ENCODE measurements around the gene RCHY1.
"Not testable (repeated sequence)": the region's sequence is repeated elsewhere in the genome, so short reads cannot be mapped to it uniquely, and the experiment has no call there.

Gene RCHY1

DNA sequence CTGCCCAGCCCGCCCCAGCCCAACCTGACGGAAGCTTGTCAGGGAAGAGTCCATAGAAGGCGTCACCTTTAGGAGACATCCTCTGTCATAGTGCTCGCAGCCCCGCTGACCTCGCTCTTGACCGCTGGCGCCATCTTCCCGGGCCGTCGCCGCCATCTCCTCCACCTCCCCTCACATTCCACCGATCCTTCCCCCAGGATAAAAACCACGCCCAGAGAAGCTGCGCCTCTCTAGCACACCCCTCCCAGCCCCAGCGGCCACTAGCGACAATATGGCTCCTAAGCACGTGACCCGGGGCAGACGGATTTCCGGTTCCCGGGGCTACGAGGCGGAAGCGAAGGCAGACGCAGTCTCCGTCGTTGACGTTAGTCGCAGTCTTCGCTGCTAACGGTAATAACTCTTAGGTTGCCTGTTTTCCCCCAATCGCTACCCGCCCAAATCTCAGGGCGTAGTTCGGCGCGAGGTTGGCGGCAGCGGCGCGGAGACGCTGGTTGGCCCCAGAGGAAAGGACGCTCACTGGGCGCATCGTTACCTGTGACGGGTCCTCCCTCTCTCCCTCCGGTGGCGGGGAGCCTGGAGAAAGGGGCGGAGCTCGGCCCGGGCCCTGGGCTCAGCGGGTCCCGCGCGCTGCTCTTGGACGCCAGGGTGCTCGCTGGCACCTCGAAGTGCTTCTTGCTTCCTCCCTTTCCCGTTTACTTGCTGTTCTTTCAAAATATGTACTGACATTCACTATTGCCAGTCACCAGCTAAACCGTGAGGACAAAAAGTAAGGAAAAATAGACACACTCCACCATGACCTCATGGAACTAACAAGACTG is at the start of gene RCHY1, which contains the start of gene THAP6:
Gene RCHY1, minus strand, starts transcription at position 273 of the 818 bp plus-strand sequence. Its CDS starts 117 bp downstream, at position 156.
Gene THAP6, plus strand, starts transcription at position 343 of the 818 bp plus-strand sequence. CDS start 980 bp downstream, outside the sequence.
- DNase-seq (ENCODE audit: low read depth, low spot score): peak; percentile 88

DNA sequence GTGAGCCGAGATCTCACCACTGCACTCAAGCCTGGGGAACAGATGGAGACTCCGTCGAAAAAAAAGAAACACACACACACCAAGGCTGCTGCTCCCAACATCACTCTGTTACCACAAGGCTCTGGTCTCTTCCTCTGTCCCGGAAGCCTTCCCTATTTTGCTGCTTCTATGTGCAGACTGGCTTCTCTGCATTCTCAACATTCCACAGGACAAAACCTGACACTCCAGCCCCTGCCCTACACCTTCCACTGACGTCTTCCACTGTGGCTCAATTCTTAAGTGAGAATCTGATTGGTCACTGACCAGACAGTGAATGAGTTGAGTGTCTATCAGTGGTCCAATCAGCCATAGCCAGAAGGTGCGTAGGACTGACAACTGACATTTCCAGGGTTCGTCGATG is 47.6 kb upstream of the RCHY1 start:
- DNase-seq (ENCODE audit: low read depth, low spot score): no peak

DNA sequence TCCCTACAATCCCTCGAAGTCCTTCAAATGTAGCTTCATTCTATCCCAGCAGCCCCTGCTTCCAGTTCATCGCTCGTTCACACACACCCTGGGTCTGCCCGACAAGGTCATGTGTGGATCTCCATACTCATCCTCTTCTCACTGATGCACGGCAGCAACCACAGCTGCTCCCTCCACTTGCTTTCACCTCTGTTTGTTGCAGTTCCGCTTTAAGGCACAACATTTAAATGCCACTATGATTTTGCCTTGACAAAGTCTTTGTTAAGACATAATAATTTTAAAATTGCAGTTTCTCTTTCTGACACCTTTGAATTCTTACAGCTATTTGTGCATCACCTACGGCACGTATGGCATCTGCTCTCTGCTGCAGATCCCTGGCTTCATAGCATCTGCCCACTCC is 43.5 kb upstream of the RCHY1 start:
- DNase-seq (ENCODE audit: low read depth, low spot score): no peak

GRCh38 chr4:75555294-75556164 is 41.3 kb upstream of the RCHY1 start, which contains the start of gene ODAPH:
Gene ODAPH, plus strand, starts transcription at chr4:75556066. Its CDS starts 17 bp downstream, at chr4:75556083.
- DNase-seq (ENCODE audit: low read depth, low spot score): no peak

DNA sequence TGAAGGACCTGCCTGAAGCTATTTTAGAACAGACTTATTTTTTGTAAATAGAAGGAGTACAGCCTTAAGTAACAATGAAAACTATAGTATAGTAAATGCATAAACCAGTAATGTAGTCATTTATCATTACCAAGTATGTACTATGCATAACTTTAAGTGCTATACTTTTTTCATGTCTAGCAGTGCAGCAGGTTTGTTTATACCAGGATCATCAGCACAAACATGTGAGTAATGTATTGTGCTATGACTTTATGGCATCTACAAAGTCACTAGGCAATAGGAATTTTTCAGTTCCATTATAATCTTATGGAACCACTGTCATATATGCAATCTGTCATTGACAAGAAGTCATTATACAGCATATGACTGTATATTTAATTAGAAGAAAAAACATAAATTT is 38.2 kb upstream of the RCHY1 start:
- no peak for DNase-seq (ENCODE audit: low read depth, low spot score)

GRCh38 chr4:75549019-75549418 is 34.8 kb upstream of the RCHY1 start:
- DNase-seq (ENCODE audit: low read depth, low spot score): no peak

- DNase-seq (ENCODE audit: low read depth, low spot score): no peak
These were observed 33.6 kb upstream of the RCHY1 start for GRCh38 chr4:75547647-75548387.

DNA sequence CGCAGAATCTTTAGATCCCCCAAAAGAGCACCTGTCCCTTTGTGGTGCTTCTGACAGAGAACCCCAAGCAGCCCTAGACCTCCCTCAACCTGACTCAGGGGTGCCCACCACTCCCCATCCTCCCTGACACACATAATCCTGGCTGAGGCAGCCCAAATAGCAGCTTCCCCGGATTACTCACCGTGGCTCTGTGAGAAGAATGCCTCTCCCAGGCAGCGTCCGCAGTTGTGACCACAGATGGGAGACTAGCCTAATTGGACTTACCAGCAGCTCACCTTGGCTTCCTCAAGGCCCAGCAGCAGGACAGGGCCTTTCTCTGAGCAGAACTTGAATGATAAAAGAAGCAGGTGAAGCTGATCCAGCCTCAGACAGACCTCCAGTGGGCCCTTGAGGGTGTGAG is 31.3 kb upstream of the RCHY1 start:
- DNase-seq (ENCODE audit: low read depth, low spot score): no peak

DNA sequence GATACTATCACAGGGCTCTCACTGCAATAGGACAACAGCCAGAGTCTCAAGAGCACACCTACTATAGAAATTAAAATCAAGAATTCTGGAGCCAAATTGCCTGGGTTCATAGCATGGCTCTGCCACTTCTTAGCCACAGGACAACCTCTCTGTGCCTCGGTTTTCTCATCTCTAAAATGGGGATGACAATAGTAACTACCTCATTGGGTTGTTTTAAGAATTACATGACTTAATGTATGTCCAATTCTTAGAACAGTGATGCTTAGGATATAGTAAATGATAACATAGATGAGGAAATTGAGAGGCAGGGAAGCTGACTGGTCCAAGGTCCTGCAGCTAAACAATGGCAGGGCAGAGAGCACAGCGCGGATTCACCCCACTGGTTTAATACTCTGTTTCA is 30.7 kb upstream of the RCHY1 start:
- DNase-seq (ENCODE audit: low read depth, low spot score): no peak

DNA sequence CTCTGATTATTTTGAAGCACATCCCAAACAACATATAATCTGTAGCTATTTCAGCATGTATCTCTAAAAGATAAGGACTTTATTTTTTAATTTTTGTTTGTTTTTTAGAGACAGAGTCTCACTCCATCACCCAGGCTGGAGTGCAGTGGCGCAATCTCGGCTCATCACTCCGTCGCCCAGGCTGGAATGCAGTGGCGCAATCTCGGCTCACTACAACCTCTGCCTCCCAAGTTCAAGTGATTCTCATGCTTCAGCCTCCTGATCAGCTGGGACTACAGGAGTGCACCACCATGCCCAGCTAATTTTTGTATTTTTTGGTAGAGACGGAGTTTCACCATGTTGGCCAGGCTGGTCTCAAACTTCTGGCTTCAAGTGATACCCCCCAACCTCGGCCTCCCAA is 30.0 kb upstream of the RCHY1 start:
- not testable (repeated sequence) for DNase-seq (ENCODE audit: low read depth, low spot score)

DNA sequence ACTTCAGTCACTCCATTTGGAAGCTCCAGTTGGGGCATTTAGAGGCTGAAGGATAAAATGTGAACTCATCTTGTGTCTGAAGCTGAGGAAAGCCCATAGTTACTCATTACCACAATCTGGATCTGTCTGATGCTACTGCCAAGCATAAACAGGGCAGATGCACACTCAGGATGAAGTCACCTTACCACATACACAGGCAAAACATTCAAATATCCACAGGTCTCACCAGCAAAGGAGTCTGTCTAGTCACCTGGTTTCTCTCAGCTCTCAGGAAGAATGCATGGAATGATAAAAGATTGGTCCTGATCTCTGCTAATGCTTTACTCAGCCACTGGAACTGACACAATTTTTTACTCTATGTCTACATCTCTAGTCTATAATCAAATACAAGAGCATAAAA is 28.6 kb upstream of the RCHY1 start:
- DNase-seq (ENCODE audit: low read depth, low spot score): no peak

DNA sequence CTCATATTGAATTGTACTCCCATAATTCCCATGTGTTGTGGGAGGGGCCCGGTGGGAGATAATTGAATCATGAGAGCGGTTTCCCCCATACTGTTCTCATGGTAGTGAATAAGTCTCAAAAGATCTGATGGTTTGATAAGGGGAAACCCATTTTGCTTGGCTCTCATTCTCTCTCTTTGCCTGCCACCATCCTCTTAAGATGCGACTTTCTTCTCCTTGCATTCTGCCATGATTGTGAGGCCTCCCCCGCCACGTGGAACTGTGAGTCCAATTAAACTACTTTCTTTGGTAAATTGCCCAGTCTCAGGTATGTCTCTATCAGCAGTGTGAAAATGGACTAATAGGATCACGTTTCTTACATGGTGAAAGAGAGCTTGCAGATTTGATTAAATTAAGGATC is 23.1 kb upstream of the RCHY1 start:
- not testable (repeated sequence) for DNase-seq (ENCODE audit: low read depth, low spot score)

DNA sequence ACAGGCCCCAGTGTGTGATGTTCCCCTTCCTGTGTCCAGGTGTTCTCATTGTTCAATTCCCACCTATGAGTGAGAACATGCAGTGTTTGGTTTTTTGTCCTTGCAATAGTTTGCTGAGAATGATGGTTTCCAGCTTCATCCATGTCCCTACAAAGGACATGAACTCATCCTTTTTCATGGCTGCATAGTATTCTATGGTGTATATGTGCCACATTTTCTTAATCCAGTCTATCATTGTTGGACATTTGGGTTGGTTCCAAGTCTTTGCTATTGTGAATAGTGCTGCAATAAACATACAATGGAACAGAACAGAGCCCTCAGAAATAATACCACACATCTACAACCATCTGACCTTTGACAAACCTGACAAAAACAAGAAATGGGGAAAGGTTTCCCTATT is 19.7 kb upstream of the RCHY1 start:
- not testable (repeated sequence) for DNase-seq (ENCODE audit: low read depth, low spot score)

DNA sequence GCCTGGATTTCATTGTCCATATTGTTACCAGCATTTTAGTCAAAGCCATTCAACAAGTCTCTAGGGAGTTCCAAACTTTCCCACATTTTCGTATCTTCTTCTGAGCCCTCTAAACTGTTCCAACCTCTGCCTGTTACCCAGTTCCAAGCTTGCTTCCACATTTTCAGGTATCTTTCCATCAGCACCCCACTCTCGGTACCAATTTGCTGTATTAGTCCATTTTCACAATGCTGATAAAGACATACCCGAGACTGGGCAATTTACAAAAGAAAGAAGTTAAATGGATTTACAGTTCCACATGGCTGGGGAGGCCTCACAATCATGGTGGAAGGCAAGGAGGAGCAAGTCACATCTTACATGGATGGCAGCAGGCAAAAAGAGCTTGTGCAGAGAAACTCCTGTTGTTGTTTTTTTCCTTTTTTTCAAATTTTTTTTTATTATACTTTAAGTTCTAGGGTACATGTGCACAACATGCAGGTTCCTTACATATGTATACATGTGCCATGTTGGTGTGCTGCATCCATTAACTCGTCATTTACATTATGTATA is 19.2 kb upstream of the RCHY1 start:
- DNase-seq (ENCODE audit: low read depth, low spot score): not testable (repeated sequence)

DNA sequence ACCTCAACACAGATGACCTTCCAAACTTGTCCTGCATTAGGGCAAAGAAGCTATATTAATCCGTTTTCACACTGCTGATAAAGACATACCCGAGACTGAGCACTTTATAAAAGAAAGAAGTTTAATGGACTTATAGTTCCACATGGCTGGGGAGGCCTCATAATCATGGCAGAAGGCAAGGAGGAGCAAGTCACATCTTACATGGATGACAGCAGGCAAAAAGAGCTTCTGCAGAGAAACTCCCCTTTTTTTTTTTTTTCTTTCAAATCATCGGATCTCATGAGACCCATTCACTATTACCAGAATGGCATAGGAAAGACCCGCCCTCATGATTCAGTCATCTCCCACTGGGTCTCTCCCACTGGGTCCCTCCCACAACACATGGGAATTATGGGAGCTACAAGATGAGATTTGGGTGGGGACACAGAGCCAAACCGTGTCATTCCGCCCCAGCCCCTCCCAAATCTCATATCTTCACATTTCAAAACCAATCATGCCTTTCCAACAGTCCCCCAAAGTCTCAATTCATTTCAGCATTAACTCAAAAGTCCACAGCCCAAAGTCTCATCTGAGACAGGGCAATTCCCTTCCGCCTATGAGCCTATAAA is 17.4 kb upstream of the RCHY1 start:
- not testable (repeated sequence) for DNase-seq (ENCODE audit: low read depth, low spot score)

- DNase-seq (ENCODE audit: low read depth, low spot score): no peak
These were observed 16.5 kb upstream of the RCHY1 start for GRCh38 chr4:75530556-75531322.

- no peak for DNase-seq (ENCODE audit: low read depth, low spot score)
These were observed 13.3 kb upstream of the RCHY1 start for GRCh38 chr4:75527482-75527881.

DNA sequence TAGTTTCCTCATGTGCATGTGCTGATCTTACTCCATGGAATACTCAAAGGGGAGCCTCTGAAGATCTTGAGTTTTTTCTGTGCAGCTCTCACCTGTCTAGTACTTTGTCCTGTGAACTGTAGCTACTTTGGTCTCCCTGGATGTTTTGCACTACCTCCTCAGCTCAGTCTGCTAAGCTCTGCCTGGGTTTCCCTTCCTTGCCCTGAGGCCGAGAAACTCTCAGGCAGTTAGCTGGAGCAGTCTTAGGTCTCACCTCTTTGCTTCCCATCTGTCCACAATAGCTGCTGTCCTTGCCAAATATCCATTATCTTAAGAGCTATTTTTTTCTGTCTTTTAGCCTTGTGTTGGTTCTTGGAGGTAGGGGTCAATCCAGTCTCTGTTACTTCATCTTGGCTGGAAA is 11.7 kb upstream of the RCHY1 start:
- DNase-seq (ENCODE audit: low read depth, low spot score): no peak

DNA sequence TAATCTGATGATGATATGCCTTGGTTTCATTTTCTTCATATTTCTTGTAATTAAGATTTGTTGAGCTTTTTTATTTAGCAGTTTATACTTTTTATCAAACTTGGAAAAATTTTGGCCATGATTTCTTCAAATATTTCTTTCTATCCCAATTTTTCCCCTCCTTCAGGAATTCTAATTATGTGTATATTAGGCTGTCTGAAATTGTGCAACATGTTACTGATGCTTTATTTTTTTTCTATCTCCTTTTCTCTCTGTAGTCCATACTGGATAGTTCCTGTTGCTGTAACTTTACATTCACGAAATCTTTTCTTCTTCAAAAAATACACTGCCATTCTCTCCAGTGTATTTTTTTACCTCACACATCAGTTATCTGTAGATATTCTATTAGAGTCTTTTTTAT is 10.9 kb upstream of the RCHY1 start:
- DNase-seq (ENCODE audit: low read depth, low spot score): no peak

DNA sequence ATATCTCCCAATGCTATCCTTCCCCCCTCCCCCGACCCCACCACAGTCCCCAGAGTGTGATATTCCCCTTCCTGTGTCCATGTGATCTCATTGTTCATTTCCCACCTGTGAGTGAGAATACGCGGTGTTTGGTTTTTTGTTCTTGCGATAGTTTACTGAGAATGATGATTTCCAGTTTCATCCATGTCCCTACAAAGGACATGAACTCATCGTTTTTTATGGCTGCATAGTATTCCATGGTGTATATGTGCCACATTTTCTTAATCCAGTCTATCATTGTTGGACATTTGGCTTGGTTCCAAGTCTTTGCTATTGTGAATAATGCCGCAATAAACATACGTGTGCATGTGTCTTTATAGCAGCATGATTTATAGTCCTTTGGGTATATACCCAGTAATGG is 5.2 kb upstream of the RCHY1 start:
- DNase-seq (ENCODE audit: low read depth, low spot score): not testable (repeated sequence)
